Brain microvascular endothelial cell (primary cell): ENCODE data around the gene BMP15.

Experiments
- DNase-seq: peaks from one replicate; pipeline ENCODE4 v3.0.0-alpha.2; 2020
- H3K27ac ChIP-seq: fragments of 250-450 bp; sonication (Bioruptor Pico); 2 replicates; pipeline ENCODE4 v1.5.1; 2020; ENCODE audit warnings: mild to moderate bottlenecking, moderate library complexity
- H3K27me3 ChIP-seq: fragments of 250-450 bp; sonication (Bioruptor Pico); replicated peaks from 2 replicates; pipeline ENCODE4 v1.5.1; 2020; ENCODE audit warnings: mild to moderate bottlenecking
- H3K36me3 ChIP-seq: fragments of 250-450 bp; sonication (Bioruptor Pico); replicated peaks from 2 replicates; pipeline ENCODE4 v1.5.1; 2020; ENCODE audit warnings: mild to moderate bottlenecking
- H3K4me3 ChIP-seq: 2 replicates; pipeline ENCODE4 v1.5.1; 2011; ENCODE audit warnings: low read depth, mild to moderate bottlenecking, control low read depth, low read length, moderate library complexity
- CTCF ChIP-seq: IDR thresholded peaks from 2 replicates; pipeline ENCODE4 v1.5.1; 2011; ENCODE audit warnings: low read depth, mild to moderate bottlenecking, moderate library complexity, low read length, control low read depth, inconsistent platforms; ENCODE audit errors: missing control alignments
- in situ Hi-C: cut with HindIII; loops from 2 replicates; pipeline ENCODE4 v1.10.0; 2017; ENCODE audit warnings: low sequenced_read_pairs, low pct_ligation_motif_present

BMP15 gene

GRCh38 chrX:50952406-50952805 lies 41.9 kb downstream of the BMP15 start:
- in situ Hi-C loops: no loop called here
- H3K27me3 ChIP-seq: no peaks in the 10 kb centered on the region
- no peak overlapping the region for H3K27ac ChIP-seq
- no peaks in the 10 kb centered on the region for H3K36me3 ChIP-seq
- DNase-seq: no peak
- H3K4me3 ChIP-seq: no peak overlapping the region
- no peak for TF ChIP-seq CTCF

DNA sequence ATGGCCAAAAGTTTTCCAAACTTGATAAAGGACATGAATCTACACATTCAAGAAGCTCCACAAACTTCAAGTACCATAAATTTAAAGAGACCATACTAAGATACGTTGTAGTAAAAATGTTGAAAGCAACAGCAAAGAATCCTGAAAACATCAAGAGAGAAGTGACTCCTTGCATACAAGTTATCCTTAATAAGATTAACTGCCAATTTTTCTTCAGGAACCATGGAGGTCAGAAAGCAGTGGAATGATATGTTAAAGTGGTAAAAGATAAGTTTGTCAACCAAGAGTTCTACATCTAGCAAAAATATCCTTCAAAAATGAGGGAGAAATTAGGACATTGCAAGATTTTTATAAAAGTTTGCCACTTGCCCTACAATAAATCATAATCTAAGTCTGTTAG lies 43.3 kb downstream of the BMP15 start:
- Histone ChIP-seq H3K27ac (no peak overlapping the region), H3K4me3 (no peak overlapping the region), H3K27me3 (no peaks in the 10 kb centered on the region), H3K36me3 (no peaks in the 10 kb centered on the region)
- in situ Hi-C loops: no loop called here
- DNase-seq: no peak
- TF ChIP-seq CTCF: no peak

GRCh38 chrX:50962156-50962555 lies 51.6 kb downstream of the BMP15 start:
- DNase-seq: no peak
- no peaks in the 10 kb centered on the region for H3K27me3 ChIP-seq
- H3K36me3 ChIP-seq: no peaks in the 10 kb centered on the region
- H3K27ac ChIP-seq: no peak overlapping the region
- in situ Hi-C loops: no loop called here
- no peak for TF ChIP-seq CTCF
- H3K4me3 ChIP-seq: no peak overlapping the region

GRCh38 chrX:50963842-50964241 lies 53.3 kb downstream of the BMP15 start:
- Histone ChIP-seq H3K4me3 (no peak overlapping the region), H3K27me3 (no peaks in the 10 kb centered on the region), H3K36me3 (no peaks in the 10 kb centered on the region), H3K27ac (no peak overlapping the region)
- in situ Hi-C loops: no loop called here
- no peak for TF ChIP-seq CTCF
- DNase-seq: no peak
